ENCODE measurements around the gene MESP2. TPM values are rescaled to one million over a fixed set of nuclear protein-coding genes. Genes with fewer than 3 reads are reported as not detected.

MESP2 gene
- polyA plus RNA-seq, 3 donors = 0.67 TPM; not detected in 2

GRCh38 chr15:89743011-89743410, 33.1 kb upstream of the MESP2 start:
- Histone ChIP-seq H3K79me2 (ENCODE audit: insufficient read depth, low read length) (no peaks in the 10 kb centered on the region), H3K36me3 (replicated peaks in 1 of 2; ENCODE audit: control insufficient read depth in 1 of 2, insufficient read depth in 2 of 2, low read length in 2 of 2) (no peaks in the 10 kb centered on the region), H3K27me3 (ENCODE audit: control insufficient read depth in 2 of 2, insufficient read depth in 2 of 2, low read length in 2 of 2) (no peaks in the 10 kb centered on the region), H2AFZ (ENCODE audit: insufficient read depth, low read depth, low read length, poor library complexity, severe bottlenecking) (no peak overlapping the region), H3K4me3 (replicated peaks in 1 of 3; ENCODE audit: low read depth in 2 of 3, low read length in 3 of 3) (no peak overlapping the region), H3K4me2 (replicated peaks; ENCODE audit: extremely low read depth, low read length, poor library complexity, severe bottlenecking) (no peak overlapping the region), H3K9me3 (replicated peaks in 1 of 2; ENCODE audit: control insufficient read depth in 1 of 2, insufficient read depth in 1 of 2, low read length in 2 of 2) (no peaks in the 10 kb centered on the region), H3K4me1 (ENCODE audit: control insufficient read depth in 1 of 2, insufficient read depth in 2 of 2, low read length in 2 of 2) (no peaks in the 10 kb centered on the region), H3K27ac (ENCODE audit: low read depth in 1 of 2, low read length in 2 of 2) (no peak overlapping the region), H4K20me1 (ENCODE audit: insufficient read depth, low read length) (no peaks in the 10 kb centered on the region), H3K9ac (ENCODE audit: insufficient read depth, low read length, poor library complexity, severe bottlenecking) (no peak overlapping the region)
- H3K36me3 Mint-ChIP-seq = no peaks in the 10 kb centered on the region
- no peak overlapping the region for H3K4me3 Mint-ChIP-seq
- no peak overlapping the region for H3K27ac Mint-ChIP-seq
- no peaks in the 10 kb centered on the region for H3K9me3 Mint-ChIP-seq
- peaks cover 2% of the 10 kb centered on the region for H3K4me1 Mint-ChIP-seq
- intact Hi-C loops (cut with micrococcal nuclease) = no loop called here
- no peak for TF ChIP-seq CTCF (IDR thresholded peaks at IDR 0.05)
- WGBS (ENCODE audit: insufficient coverage) = 93% methylated on average over 6 of the region's 8 CpGs
- DNase-seq = no peak
- peaks cover 0 to 2% (median 0%) of the 10 kb centered on the region in 3 donors for H3K27me3 Mint-ChIP-seq (ENCODE audit: low read depth in 3 of 3)

GRCh38 chr15:89743594-89743993, 32.5 kb upstream of the MESP2 start:
- Mint-ChIP-seq H3K9me3 (no peaks in the 10 kb centered on the region), H3K27me3 (ENCODE audit: low read depth in 3 of 3) (peaks cover 0 to 4% (median 0%) of the 10 kb centered on the region in 3 donors), H3K4me1 (peaks cover 2% of the 10 kb centered on the region), H3K36me3 (no peaks in the 10 kb centered on the region), H3K4me3 (no peak overlapping the region), H3K27ac (no peak overlapping the region)
- Histone ChIP-seq H3K4me1 (ENCODE audit: control insufficient read depth in 1 of 2, insufficient read depth in 2 of 2, low read length in 2 of 2) (no peaks in the 10 kb centered on the region), H3K27ac (ENCODE audit: low read depth in 1 of 2, low read length in 2 of 2) (no peak overlapping the region), H3K9ac (ENCODE audit: insufficient read depth, low read length, poor library complexity, severe bottlenecking) (no peak overlapping the region), H3K36me3 (replicated peaks in 1 of 2; ENCODE audit: control insufficient read depth in 1 of 2, insufficient read depth in 2 of 2, low read length in 2 of 2) (no peaks in the 10 kb centered on the region), H3K4me3 (replicated peaks in 1 of 3; ENCODE audit: low read depth in 2 of 3, low read length in 3 of 3) (no peak overlapping the region), H2AFZ (ENCODE audit: insufficient read depth, low read depth, low read length, poor library complexity, severe bottlenecking) (no peak overlapping the region), H4K20me1 (ENCODE audit: insufficient read depth, low read length) (no peaks in the 10 kb centered on the region), H3K9me3 (replicated peaks in 1 of 2; ENCODE audit: control insufficient read depth in 1 of 2, insufficient read depth in 1 of 2, low read length in 2 of 2) (no peaks in the 10 kb centered on the region), H3K27me3 (ENCODE audit: control insufficient read depth in 2 of 2, insufficient read depth in 2 of 2, low read length in 2 of 2) (no peaks in the 10 kb centered on the region), H3K4me2 (replicated peaks; ENCODE audit: extremely low read depth, low read length, poor library complexity, severe bottlenecking) (no peak overlapping the region), H3K79me2 (ENCODE audit: insufficient read depth, low read length) (no peaks in the 10 kb centered on the region)
- intact Hi-C loops (cut with micrococcal nuclease) = no loop called here
- no peak for TF ChIP-seq CTCF (IDR thresholded peaks at IDR 0.05)
- WGBS (ENCODE audit: insufficient coverage) = no CpG with 5 or more reads among the region's 8 CpGs
- DNase-seq = no peak
